ENCODE measurements around the gene PCDHGB7.

DNA sequence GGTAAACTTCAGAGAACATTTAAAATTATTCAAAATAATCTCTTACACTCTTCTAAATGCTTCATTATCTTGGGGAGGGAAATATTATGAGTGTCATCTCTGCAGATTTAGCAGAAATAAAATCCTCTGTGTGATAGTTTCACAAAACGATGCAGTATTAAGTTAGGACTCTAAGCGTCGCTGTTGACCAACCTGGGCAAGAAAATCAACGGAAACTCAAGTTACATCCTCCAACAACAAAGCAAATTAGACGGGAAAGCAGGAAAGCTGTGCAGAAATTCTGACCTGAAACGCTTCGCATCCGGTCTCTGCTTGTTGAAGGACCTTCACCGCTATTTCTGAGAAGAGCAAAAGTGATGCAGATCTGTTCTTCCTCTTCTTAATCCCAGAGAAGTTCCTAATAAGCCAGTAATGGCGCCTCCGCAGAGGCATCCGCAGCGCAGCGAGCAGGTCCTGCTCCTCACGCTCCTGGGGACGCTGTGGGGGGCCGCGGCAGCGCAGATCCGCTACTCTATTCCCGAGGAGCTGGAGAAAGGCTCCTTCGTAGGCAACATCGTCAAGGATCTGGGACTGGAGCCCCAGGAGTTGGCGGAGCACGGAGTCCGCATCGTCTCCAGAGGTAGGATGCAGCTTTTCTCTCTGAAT is 43.7 kb upstream of the PCDHGB7 start, which contains the start of gene PCDHGA6:
- TF ChIP-seq, protein P1, sequence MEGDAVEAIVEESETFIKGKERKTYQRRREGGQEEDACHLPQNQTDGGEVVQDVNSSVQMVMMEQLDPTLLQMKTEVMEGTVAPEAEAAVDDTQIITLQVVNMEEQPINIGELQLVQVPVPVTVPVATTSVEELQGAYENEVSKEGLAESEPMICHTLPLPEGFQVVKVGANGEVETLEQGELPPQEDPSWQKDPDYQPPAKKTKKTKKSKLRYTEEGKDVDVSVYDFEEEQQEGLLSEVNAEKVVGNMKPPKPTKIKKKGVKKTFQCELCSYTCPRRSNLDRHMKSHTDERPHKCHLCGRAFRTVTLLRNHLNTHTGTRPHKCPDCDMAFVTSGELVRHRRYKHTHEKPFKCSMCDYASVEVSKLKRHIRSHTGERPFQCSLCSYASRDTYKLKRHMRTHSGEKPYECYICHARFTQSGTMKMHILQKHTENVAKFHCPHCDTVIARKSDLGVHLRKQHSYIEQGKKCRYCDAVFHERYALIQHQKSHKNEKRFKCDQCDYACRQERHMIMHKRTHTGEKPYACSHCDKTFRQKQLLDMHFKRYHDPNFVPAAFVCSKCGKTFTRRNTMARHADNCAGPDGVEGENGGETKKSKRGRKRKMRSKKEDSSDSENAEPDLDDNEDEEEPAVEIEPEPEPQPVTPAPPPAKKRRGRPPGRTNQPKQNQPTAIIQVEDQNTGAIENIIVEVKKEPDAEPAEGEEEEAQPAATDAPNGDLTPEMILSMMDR (IDR thresholded peaks at IDR 0.05) = peak in 3 of 4 experiments; percentile 15 to 40 (median 33)
- TF ChIP-seq POLR2AphosphoS5 (IDR thresholded peaks at IDR 0.05) (no peak), POLR2A (IDR thresholded peaks at IDR 0.05) (no peak), EP300 (IDR thresholded peaks at IDR 0.05) (no peak)
